Left ventricle myocardium inferior (tissue), 1 donor: ENCODE measurements around the gene YLPM1. TPM values are rescaled to one million over a fixed set of nuclear protein-coding genes. Genes with fewer than 3 reads are reported as not detected.

Experiments
- DNase-seq: peaks from one replicate; pipeline ENCODE4 v3.0.0-alpha.2; 2020
- H3K27ac ChIP-seq: fragments of 200-600 bp; replicated peaks from 2 replicates; pipeline ENCODE4 v1.8.0; 2021
- H3K27me3 ChIP-seq: fragments of 200-600 bp; 2 replicates; pipeline ENCODE4 v1.8.0; 2021; ENCODE audit warnings: low read depth
- H3K36me3 ChIP-seq: fragments of 200-600 bp; 2 replicates; pipeline ENCODE4 v1.8.0; 2021
- H3K4me1 ChIP-seq: fragments of 200-600 bp; 2 replicates; pipeline ENCODE4 v1.8.0; 2021
- H3K4me3 ChIP-seq: fragments of 200-600 bp; 2 replicates; pipeline ENCODE4 v1.8.0; 2021; ENCODE audit warnings: mild to moderate bottlenecking, moderate library complexity
- H3K9me3 ChIP-seq: fragments of 200-600 bp; replicated peaks from 2 replicates; pipeline ENCODE4 v1.8.0; 2021
- CTCF ChIP-seq: fragments of 200-600 bp; IDR thresholded peaks from 2 replicates; pipeline ENCODE4 v1.8.0; 2021; ENCODE audit warnings: antibody characterized with exemption, mild to moderate bottlenecking, borderline replicate concordance
- intact Hi-C: fragments of 100-400 bp; cut with micrococcal nuclease; formaldehyde crosslinking; loops from one replicate; pipeline ENCODE4 v1.11.0; 2022
- total RNA-seq: library from RNA; stranded (reverse); fragmentation: NEBNext Ultra II Directional; extraction: Animal tissue kit (Norgen Biotek cat#: 25700); gene quantifications from one replicate; pipeline ENCODE4 v1.2.1, GENCODE V29; 2021
- donor health status: DM: no; HTN: yes; CAD: no; lungs with severe emphysema.

YLPM1 gene
- total RNA-seq, 1 donor from 2014 or later, result 28.1 TPM

GRCh38 chr14:74821267-74821915 is 58.3 kb downstream of the YLPM1 start:
- Histone ChIP-seq H3K36me3 (peaks cover 60% of the 10 kb centered on the region), H3K9me3 (no peaks in the 10 kb centered on the region)

GRCh38 chr14:74824997-74825396 is 61.9 kb downstream of the YLPM1 start:
- no peaks in the 10 kb centered on the region for H3K27me3 ChIP-seq
- H3K27ac ChIP-seq, result no peak overlapping the region
- H3K9me3 ChIP-seq, result no peaks in the 10 kb centered on the region
- intact Hi-C loops, result no loop called here
- no peak for TF ChIP-seq CTCF
- DNase-seq, result no peak
- no peak overlapping the region for H3K4me3 ChIP-seq
- peaks cover 37% of the 10 kb centered on the region for H3K36me3 ChIP-seq
- H3K4me1 ChIP-seq, result peaks cover 15% of the 10 kb centered on the region

More at GRCh38 chr14:74821267-74821915, 58.3 kb downstream of the YLPM1 start:
- Histone ChIP-seq H3K27ac (no peak overlapping the region), H3K4me3 (no peak overlapping the region), H3K4me1 (peaks cover 8% of the 10 kb centered on the region), H3K27me3 (no peaks in the 10 kb centered on the region)
- TF ChIP-seq CTCF, result no peak
- intact Hi-C loops, result no loop called here
- no peak for DNase-seq

- peaks cover 38% of the 10 kb centered on the region for H3K36me3 ChIP-seq
- intact Hi-C loops, result no loop called here
Observed at GRCh38 chr14:74826574-74826973, 63.5 kb downstream of the YLPM1 start.

GRCh38 chr14:74829251-74829650 is 66.1 kb downstream of the YLPM1 start:
- Histone ChIP-seq H3K4me1 (peaks cover 15% of the 10 kb centered on the region), H3K27me3 (no peaks in the 10 kb centered on the region), H3K4me3 (no peak overlapping the region), H3K36me3 (peaks cover 29% of the 10 kb centered on the region), H3K27ac (no peak overlapping the region), H3K9me3 (no peaks in the 10 kb centered on the region)
- DNase-seq, result no peak
- no peak for TF ChIP-seq CTCF
- intact Hi-C loops, result no loop called here

More at GRCh38 chr14:74826574-74826973, 63.5 kb downstream of the YLPM1 start:
- no peak overlapping the region for H3K4me3 ChIP-seq
- peaks cover 15% of the 10 kb centered on the region for H3K4me1 ChIP-seq
- H3K9me3 ChIP-seq, result no peaks in the 10 kb centered on the region
- no peaks in the 10 kb centered on the region for H3K27me3 ChIP-seq
- no peak for DNase-seq
- no peak overlapping the region for H3K27ac ChIP-seq
- no peak for TF ChIP-seq CTCF

GRCh38 chr14:74832849-74833248 is 69.7 kb downstream of the YLPM1 start:
- H3K4me1 ChIP-seq, result peaks cover 17% of the 10 kb centered on the region
- H3K36me3 ChIP-seq, result peaks cover 42% of the 10 kb centered on the region
- H3K27ac ChIP-seq, result no peak overlapping the region
- H3K27me3 ChIP-seq, result no peaks in the 10 kb centered on the region
- intact Hi-C loops, result no loop called here
- TF ChIP-seq CTCF, result no peak
- no peak for DNase-seq
- H3K4me3 ChIP-seq, result no peak overlapping the region
- no peaks in the 10 kb centered on the region for H3K9me3 ChIP-seq
